Frontal cortex (tissue), 4 donors: ENCODE results near the gene PRRT2. TPM values are rescaled to one million over a fixed set of nuclear protein-coding genes. Genes with fewer than 3 reads are reported as not detected.
"Not testable (repeated sequence)": the region's sequence is repeated elsewhere in the genome, so short reads cannot be mapped to it uniquely, and the experiment has no call there.

ENCODE experiments used
- DNase-seq, 2 donors: peaks; one replicate each; pipeline ENCODE4 v3.0.0; 2012; ENCODE audit warnings: low spot score in 2 of 2
- FAIRE-seq: peaks from 2 replicates; lab custom pipeline; 2012; peaks lifted over from hg19 to GRCh38; lab: Jason Lieb, UNC
- total RNA-seq: library from RNA; depleted of rRNA; stranded (reverse); fragments of >200 nt; gene quantifications from one replicate; pipeline ENCODE4 v1.2.3, GENCODE V29; 2014
- donor health status: control.
- donor health status: control.
- donor health status: control.

Gene PRRT2
- total RNA-seq, 1 donor from 2014 or later = 15.9 TPM

DNA sequence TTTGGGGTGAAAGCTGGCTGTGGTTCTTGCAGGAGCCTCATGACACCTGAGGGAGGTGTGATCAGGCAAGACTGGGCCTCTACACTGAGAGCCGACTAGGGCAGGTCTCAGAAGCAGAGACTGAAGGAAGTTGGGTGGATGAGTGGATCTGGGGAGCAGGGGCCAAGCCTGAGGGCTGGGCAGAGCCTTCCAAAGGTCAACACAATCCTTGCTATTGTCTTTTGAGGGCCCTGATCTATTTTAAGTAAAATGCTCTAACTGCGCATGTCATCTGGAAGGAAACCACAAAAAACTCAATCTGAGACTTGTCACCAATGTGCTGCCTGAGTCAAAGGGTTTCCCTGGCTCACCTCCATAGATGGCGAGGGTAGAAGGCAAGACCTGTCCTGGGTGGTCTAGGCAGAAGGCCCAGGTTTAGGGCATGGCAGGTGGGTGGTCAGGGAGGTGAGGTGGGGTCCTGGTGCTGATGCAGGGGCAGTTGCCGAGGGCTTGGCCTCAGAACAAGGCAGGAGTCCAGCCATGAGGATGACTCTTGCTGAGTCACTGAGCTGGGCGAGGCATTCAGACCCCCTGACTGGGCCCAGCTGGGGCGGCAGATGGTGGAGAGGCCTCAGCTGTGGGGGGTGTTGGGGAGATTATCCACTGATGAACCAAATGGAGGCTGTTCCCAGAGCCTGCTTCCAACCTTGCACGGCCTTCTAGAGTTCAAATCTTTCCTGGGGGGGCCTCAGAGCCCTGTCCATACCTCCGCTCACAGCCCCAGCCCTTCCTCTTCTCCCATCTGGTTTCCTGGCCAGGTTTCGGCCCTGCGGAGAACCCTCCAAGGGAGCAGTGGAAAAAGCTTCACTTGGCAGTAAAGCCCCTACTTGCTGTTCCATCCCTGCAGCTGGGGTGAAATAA, 13.4 kb downstream of the PRRT2 start:
- FAIRE-seq (no peak), DNase-seq (peak in 1 of 2 donors; percentile 44)

DNA sequence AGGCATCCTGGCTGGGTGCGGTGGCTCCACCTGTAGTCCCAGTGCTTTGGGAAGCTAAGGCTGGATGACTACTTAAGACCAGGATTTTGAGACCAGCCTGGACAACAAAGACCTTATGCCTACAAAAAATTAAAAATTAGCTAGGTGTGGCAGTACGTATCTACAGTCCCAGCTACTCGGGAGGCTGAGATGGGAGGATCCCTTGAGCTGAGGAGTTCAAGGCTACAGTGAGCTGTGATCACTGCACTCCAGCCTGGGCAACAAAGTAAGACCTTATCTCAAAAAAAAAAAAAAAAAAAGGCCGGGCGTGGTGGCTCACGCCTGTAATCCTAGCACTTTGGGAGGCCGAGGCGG, 14.3 kb downstream of the PRRT2 start:
- DNase-seq = no peak

DNA sequence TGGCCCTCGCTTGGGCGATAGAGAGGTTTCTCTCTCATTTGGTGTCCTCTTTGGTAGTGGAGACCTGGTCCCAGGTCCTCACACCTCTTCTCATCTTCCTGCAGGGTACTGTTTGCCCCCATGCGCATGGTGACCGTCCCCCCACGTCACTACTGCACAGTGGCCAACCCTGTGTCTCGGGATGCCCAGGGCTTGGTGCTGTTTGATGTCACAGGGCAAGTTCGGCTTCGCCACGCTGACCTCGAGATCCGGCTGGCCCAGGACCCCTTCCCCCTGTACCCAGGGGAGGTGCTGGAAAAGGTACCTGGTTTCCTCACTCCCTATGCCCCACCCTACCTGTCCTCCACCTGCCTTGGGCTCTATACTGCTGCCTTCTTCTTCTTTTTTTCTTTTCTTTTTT, 18.8 kb downstream of the PRRT2 start:
- FAIRE-seq (no peak), DNase-seq (no peak)

More for the DNA sequence above, 14.3 kb downstream of the PRRT2 start:
- FAIRE-seq = no peak

DNA sequence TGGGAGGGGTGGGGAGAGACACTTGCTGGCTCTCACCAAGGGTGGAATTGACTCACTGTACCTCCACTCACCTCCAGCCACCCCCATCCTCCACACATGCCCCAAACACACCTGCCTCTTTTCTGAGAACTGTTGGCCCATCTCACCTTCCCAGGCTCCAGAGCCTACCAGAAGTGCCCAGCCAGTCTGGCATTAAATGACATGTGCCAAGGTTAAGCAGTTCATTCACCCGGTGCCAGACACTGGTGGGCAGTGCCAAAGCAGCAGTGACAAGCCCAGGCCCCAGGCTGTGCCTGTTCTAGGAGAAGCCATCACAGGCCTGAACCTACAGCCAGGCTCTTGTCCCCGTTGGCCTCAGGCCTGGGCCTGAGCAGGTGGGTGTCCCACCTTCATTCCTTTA, 19.5 kb downstream of the PRRT2 start:
- no peak for FAIRE-seq
- no peak for DNase-seq

DNA sequence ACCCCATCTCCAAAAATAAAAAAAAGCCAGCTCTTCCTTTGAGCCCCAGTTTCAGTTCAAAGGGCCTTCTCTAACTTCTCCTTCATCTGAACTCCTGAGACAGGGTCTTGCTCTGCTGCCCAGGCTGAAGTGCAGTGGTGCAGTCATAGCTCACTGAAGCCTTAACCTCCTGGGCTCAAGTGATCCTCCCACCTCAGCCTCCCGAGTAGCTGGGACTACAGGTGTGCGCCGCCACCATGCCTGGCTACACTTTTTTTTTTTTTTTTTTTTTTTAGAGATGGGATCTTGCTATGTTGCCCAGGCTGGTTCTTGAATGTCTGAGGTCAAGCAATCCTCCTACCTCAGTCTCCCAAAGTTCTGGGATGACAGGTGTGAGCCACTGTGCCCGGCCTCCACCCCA, 21.2 kb downstream of the PRRT2 start:
- not testable (repeated sequence) for FAIRE-seq

DNA sequence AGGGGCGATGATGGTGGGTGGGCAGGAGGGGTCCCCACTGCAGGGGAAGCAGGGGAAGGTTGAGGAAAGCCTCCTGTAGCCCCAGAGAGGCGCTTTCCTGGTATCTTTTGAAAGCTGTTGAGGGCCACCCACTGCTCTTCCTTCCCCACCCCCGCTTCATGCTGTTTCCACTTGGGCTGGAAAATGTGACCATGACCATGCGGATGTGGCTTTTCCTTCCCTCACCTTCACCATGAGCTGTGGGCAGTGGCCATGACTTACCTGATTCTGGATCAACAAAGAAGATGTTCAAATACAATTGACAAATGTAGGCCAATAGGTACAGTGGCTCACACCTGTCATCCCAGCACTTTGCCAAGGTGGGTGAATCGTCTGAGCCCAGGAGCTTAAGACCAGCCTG, 22.1 kb downstream of the PRRT2 start:
- DNase-seq (no peak), FAIRE-seq (no peak)

More for the DNA sequence above, 21.2 kb downstream of the PRRT2 start:
- DNase-seq = not testable (repeated sequence)

DNA sequence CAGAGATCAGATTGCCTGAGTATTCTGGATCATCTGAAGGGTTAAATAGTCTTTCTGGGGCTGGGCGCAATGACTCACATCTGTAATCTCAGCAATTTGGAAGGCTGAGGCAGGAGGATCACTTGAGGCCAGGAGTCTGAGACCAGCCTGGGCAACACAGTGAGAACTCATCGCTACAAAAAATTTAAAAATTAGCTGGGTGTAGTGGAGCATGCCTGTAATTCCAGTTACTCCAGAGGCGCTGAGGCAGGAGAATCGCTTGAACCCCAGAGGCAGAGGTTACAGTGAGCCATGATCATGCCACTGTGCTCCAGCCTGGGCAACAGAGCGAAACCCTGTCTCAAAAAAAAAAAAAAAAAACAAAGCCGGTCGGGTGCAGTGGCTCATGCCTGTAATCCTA, 23.9 kb downstream of the PRRT2 start:
- FAIRE-seq = no peak
- DNase-seq = no peak

DNA sequence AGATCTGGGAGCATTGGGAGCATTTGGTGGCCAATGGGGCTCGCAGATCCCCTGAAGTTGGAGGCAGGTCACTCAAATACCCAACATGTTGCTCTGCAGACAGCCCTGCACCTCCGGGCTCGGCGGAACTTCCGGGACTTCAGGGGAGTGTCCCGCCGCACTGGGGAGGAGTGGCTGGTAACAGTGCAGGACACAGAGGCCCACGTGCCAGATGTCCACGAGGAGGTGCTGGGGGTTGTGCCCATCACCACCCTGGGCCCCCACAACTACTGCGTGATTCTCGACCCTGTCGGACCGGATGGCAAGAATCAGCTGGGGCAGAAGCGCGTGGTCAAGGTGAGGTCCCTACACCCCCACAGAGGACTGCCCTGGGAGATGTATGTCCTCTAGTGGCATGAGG, 24.6 kb downstream of the PRRT2 start:
- DNase-seq (no peak), FAIRE-seq (no peak)

DNA sequence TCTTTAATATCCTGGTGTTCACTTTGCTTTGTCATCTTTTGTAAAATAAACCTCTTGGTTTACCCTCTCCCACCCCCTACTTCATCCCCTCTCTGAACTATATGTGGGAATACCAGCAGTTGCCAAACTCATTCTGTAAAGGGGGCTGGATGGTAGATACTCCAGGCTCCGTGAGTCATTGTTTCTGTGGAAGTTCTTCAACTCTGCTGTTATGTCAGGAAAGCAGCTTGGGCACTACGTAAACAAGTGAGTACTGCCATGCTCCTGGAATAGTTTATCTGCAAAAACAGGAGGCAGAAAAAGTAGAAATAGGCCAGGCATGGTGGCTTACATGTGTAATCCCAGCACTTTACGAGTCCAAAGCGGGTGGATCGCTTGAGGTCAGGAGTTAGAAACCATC, 25.8 kb downstream of the PRRT2 start:
- FAIRE-seq (no peak), DNase-seq (no peak)

DNA sequence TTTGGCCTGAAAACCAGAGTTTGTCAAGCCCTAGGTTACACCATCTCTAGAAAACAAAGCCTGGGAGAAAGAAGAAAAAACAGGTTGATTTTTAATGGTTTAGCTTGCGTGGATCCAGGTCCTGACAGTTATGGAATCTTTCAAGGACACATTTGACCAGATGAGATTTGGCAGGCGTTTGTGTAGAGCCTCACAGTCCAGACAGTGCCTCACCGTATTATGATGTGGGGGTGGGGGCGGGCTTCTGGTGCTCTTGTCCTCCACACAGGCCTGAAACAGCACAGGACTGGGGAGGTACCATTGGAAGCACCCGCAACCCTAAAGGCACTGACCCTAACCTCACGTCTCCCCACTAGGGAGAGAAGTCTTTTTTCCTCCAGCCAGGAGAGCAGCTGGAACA, 27.8 kb downstream of the PRRT2 start:
- FAIRE-seq = no peak
- DNase-seq = no peak

DNA sequence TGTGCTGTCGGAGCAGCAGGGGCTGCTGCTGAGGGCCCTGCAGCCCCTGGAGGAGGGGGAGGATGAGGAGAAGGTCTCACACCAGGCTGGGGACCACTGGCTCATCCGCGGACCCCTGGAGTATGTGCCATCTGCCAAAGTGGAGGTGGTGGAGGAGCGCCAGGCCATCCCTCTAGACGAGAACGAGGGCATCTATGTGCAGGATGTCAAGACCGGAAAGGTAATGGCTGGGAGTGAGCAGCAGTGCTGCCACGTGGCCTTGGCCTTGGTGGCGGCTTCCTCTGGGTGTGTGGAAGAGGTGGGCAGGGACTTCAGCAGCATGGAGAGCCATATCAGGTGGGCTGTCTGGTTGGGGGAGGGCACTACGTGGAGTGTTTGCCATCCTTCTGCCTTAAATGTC, 28.2 kb downstream of the PRRT2 start:
- DNase-seq (no peak), FAIRE-seq (no peak)

DNA sequence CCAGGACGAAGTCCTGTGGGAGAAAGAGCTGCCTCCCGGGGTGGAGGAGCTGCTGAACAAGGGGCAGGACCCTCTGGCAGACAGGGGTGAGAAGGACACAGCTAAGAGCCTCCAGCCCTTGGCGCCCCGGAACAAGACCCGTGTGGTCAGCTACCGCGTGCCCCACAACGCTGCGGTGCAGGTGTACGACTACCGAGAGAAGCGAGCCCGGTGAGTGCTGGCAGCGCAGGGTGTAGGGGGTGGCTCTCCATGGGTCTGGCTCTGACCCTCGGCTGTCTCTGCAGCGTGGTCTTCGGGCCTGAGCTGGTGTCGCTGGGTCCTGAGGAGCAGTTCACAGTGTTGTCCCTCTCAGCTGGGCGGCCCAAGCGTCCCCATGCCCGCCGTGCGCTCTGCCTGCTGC, 29.6 kb downstream of the PRRT2 start:
- FAIRE-seq = no peak
- DNase-seq = no peak

DNA sequence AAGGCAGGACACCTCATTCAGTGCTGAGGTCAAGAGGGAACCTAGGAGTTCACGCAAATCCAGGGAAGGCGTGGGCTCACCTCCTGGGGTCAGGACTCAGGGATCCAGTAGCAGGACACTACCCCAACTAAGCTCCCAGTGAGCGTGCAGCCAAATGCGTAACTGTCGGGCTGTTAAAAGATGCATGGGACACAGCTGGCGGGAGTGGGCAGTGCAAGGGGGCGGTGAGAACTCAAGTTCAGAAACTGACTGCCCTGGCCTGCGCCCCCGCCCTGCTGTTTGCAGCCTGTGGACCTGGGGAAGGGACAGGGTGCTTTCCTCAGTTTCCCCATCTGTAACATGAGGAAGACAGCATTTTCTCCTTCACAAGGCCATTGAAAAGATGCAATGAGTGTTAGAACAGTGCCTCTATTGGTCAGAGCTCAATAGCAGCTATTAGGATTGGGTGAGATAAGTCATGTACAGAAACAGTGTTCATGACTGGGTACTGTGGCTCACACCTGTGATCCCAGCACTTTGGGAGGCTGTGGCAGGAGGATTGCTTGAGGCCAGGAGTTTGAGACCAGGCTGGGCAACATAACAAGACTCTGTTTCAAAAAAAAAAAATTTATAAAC, 30.8 kb downstream of the PRRT2 start:
- DNase-seq (no peak), FAIRE-seq (no peak)

DNA sequence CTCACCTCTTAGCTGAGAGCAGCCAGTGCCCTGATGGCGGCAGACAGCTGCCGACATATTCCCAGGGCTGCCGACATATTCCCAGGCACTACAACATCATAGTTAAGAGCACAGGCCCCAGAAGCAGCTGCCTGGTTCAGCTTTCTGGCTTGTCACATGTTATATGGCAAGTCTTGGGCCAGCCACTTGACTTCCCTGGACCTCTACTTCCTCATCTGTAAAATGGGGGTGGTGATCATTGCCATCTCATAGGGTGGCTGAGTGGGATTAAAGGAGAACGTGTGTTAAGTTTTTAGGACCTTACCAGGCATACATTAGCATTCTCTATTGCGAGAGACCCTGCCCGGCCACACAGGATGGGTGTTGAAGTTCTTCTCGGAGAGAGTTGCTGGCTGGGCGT, 31.9 kb downstream of the PRRT2 start:
- DNase-seq (no peak), FAIRE-seq (no peak)

DNA sequence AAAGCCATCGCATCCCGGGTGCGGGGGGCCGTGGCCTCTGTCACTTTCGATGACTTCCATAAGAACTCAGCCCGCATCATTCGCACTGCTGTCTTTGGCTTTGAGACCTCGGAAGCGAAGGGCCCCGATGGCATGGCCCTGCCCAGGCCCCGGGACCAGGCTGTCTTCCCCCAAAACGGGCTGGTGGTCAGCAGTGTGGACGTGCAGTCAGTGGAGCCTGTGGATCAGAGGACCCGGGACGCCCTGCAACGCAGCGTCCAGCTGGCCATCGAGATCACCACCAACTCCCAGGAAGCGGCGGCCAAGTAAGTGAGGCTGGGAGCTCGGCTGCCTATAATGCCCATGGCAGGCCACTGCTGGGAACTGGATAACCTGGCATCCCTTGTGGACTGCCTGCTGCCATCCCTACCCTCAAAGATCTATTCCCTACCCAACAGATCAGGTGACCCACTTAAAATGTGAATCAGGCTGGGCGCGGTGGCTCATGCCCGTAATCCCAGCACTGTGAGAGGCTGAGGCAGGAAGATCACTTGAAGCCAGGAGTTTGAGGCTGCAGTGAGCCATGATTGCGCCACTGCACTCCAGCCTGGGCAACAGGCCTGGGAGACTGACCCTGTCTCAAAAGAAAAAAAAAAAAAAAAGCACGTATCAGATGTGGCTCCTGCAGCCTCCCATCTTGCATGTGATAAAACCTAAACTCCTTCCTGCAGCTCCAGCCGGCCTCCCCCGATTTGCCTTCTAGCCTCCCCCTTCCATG, 32.8 kb downstream of the PRRT2 start:
- FAIRE-seq (no peak), DNase-seq (no peak)

DNA sequence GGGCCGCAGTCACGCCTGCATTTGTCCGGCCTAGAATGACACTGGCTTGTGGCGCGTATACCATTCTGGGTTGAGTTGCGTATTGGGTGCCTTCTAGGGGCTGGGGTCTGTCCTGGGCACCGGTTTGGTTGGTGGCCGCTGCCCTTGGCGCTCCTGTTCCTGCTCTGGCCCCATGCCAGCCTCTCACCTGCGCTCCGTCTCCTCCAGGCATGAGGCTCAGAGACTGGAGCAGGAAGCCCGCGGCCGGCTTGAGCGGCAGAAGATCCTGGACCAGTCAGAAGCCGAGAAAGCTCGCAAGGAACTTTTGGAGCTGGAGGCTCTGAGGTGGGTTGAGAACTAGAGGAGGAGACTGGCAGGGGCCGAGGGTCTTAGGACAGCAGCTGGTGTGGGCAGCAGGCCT, 33.7 kb downstream of the PRRT2 start:
- no peak for FAIRE-seq
- no peak for DNase-seq

DNA sequence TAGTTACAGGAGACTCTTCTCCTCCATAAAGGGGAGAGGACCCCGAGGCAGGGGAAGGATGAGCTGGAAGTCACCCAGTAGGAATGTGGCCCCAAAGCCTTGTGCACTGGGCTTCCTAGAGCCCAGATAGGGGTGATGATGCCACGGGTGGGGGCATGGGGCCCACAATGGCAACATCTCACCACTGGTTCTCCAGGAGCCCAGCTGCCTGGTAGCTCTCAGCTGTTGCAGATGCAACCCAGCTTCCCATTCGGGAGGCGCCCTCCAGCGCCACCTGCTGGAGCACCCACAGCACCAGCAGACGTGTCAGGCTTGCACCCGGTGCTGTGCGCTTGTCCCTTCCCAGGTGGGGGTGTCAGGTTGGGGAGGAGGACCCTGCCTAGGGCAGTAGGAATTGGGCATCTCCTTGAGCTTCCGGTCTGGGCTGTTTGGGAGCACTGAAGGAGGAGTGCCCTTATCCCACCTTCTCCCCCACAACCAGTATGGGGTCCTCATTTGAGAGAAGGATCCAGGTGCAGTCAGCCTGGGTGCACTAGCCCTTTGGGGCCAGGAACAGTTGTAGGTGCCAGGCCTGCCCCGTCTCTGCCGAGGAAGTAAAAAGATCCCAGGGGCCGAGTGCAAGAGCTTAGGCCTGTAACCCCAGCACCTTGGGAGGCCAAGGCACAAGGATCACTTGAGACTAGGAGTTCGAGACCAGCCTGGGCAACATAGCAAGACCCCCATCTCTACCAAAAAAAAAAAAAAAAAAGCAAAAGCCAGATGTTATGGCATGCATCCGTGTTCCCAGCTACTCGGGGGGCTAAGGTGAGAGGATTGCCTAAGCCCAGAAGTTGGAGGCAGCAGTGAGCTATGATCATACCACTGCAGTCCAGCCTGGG, 36.7 kb downstream of the PRRT2 start:
- FAIRE-seq (no peak), DNase-seq (peak; percentile 54 to 72)

DNA sequence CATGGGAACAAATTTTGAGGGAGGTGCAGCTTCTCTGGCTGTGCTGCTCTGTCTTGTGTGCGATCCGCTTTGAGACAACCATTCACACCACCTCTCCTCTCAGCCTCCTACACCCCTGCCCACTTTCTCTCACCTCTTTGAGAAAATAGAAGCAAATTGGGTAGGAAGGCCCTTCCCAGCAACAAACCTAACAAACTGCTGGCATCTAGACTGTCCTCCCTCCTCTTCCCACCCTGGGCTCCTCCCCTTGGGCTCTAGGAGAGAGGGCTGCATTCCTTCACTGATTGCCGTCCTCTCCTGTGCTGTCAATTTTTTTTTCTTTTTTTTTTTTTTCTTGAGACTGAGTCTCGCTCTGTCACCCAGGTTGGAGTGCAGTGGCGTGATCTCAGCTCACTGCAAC, 37.5 kb downstream of the PRRT2 start:
- DNase-seq = no peak
- FAIRE-seq = no peak

DNA sequence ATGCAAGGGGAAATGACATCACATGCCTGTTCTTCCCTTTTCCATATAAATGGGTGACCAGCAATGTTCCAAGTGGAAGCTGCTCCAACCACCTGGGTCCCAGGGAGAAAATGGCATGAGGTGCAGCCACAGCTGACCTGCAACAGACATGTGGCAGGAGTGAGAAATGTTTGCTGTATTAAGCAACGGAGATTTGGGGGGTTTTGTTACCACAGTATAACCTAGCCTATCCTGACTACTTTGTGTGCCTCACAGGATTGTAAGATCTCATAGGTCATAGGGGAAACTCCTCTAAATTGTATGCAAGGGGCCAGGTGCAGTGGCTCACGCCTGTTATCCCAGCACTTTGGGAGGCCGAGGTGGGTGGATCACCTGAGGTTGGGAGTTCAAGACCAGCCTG, 39.0 kb downstream of the PRRT2 start:
- no peak for FAIRE-seq

DNA sequence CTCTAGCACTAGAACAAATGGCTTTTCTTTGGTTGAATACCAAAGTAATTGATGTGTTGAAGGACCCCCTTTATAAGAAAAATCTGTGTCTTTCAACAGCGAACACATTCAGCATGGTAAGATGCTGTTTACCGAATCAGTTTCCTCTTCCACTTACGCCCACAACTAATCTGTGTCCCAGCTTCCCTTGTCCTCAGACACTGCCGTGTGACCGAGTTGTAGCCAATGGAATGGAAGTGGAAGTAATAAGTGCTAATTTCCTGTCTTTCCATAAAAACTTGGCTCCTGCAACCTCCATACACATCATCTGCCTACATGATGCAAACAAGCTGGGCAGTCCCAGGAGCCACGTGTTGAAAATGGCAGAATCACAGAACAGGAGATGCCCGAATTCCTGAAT, 40.7 kb downstream of the PRRT2 start:
- DNase-seq (no peak), FAIRE-seq (no peak)

More for the DNA sequence above, 39.0 kb downstream of the PRRT2 start:
- DNase-seq = no peak
